Endodermal cell (in vitro differentiated cells): Measurements from ENCODE around the gene PHTF1. TPM values are rescaled to one million over a fixed set of nuclear protein-coding genes. Genes with fewer than 3 reads are reported as not detected.

Experiments
- DNase-seq: peaks from one replicate; pipeline ENCODE4 v3.0.0-alpha.2; 2017
- H3K27ac ChIP-seq: 2 replicates; pipeline ENCODE4 v1.5.1; 2013; ENCODE audit warnings: mild to moderate bottlenecking, low read depth, low read length, moderate library complexity
- H3K27me3 ChIP-seq: 2 replicates; pipeline ENCODE4 v1.6.1; 2013; ENCODE audit warnings: mild to moderate bottlenecking, low read length, moderate library complexity; ENCODE audit not compliant: insufficient read depth, control insufficient read depth, poor library complexity, severe bottlenecking
- H3K36me3 ChIP-seq: 2 replicates; pipeline ENCODE4 v1.7.0; 2013; ENCODE audit warnings: mild to moderate bottlenecking, low read length, moderate library complexity; ENCODE audit not compliant: control insufficient read depth, insufficient read depth
- H3K4me1 ChIP-seq: one replicate; pipeline ENCODE4 v1.7.0; 2013; ENCODE audit warnings: low read length; ENCODE audit not compliant: control insufficient read depth, insufficient read depth
- H3K4me3 ChIP-seq: 2 replicates; pipeline ENCODE4 v1.5.1; 2013; ENCODE audit warnings: mild to moderate bottlenecking, low read length, moderate library complexity
- H3K9ac ChIP-seq: 2 replicates; pipeline ENCODE4 v1.6.1; 2013; ENCODE audit warnings: mild to moderate bottlenecking, low read length, moderate library complexity; ENCODE audit not compliant: poor library complexity, severe bottlenecking; ENCODE audit errors: extremely low read depth
- H3K9me3 ChIP-seq: 2 replicates; pipeline ENCODE4 v1.6.1; 2013; ENCODE audit warnings: mild to moderate bottlenecking, low read length, moderate library complexity; ENCODE audit not compliant: control insufficient read depth
- H3K27ac Mint-ChIP-seq: 2 replicates; pipeline ENCODE4 v1.8.0; 2020; ENCODE audit warnings: mixed read lengths
- H3K27me3 Mint-ChIP-seq: 2 replicates; pipeline ENCODE4 v1.8.0; 2021; ENCODE audit warnings: mild to moderate bottlenecking, mixed read lengths; ENCODE audit not compliant: insufficient read depth
- H3K36me3 Mint-ChIP-seq: 2 replicates; pipeline ENCODE4 v1.8.0; 2020; ENCODE audit warnings: low read depth, mixed read lengths
- H3K4me1 Mint-ChIP-seq: 2 replicates; pipeline ENCODE4 v1.8.0; 2020; ENCODE audit warnings: mixed read lengths
- H3K4me3 Mint-ChIP-seq: 2 replicates; pipeline ENCODE4 v1.8.0; 2020; ENCODE audit warnings: mild to moderate bottlenecking, moderate library complexity, mixed read lengths
- H3K9me3 Mint-ChIP-seq: 2 replicates; pipeline ENCODE4 v1.8.0; 2020; ENCODE audit warnings: mild to moderate bottlenecking, mixed read lengths
- CTCF ChIP-seq: fragments of 200-600 bp; sonication (generic); conservative IDR thresholded peaks from 2 replicates; pipeline ENCODE4 v1.5.0; 2021; ENCODE audit warnings: antibody characterized with exemption, mild to moderate bottlenecking
- WGBS, 2 experiments: methylation state at CpG; one replicate each; pipeline versions ENCODE4 v1.1.5 to v1.1.7; 2013; ENCODE audit warnings: missing lambda C conversion rate in 2 of 2, mixed read lengths in 1 of 2; ENCODE audit not compliant: insufficient coverage in 1 of 2, insufficient read length in 1 of 2; 5-methylcytosine and 5-hydroxymethylcytosine counted together
- long read RNA-seq, 4 experiments: library from polyadenylated mRNA in 2 of 4; library from RNA in 1 of 4; library from capped mRNA in 1 of 4; stranded (forward) in 3 of 4; unstranded in 1 of 4; transcript quantifications; one replicate each; pipeline ENCODE4 v2.0.0, GENCODE V29; 2020 to 2021; ENCODE audit warnings: inconsistent platforms in 1 of 4
- polyA plus RNA-seq, 2 experiments: library from polyadenylated mRNA; stranded (reverse); fragments of 50-300 nt; gene quantifications; one replicate each; pipeline ENCODE4 v1.2.3, GENCODE V29; 2013
- total RNA-seq, 2 donors: library from RNA; stranded (reverse); fragmentation: NEBNext Ultra II Directional in 1 of 2; extraction: Animal tissue kit (Norgen Biotek cat#: 25700) in 1 of 2; gene quantifications; 2 replicates in 1 of 2; 3 replicates in 1 of 2; pipeline ENCODE4 v1.2.1, GENCODE V29; 2021

The PHTF1 gene
- 10 to 100 TPM; 43.8 to 56.5 TPM for total RNA-seq
- polyA plus RNA-seq (2013, experiment 1 of 2), result 41.2 TPM
- polyA plus RNA-seq (2013, experiment 2 of 2), result 39.2 TPM
- long read RNA-seq, experiment 1, partial matches to known transcripts, result 6 of 18 reads
- long read RNA-seq, experiment 1, other reads (novel, unspliced or antisense), result 10 of 18 reads
- long read RNA-seq, experiment 2, transcript PHTF1-204 (19 exons, 3,273 nt), result major isoform, 11 of 122 reads
- long read RNA-seq, experiment 2, partial matches to known transcripts, result 62 of 122 reads
- long read RNA-seq, experiment 2, other reads (novel, unspliced or antisense), result 45 of 122 reads
- long read RNA-seq, experiment 3, transcript PHTF1-204 (19 exons, 3,273 nt), result major isoform, 15 of 100 reads
- long read RNA-seq, experiment 3, partial matches to known transcripts, result 49 of 100 reads
- long read RNA-seq, experiment 3, other reads (novel, unspliced or antisense), result 34 of 100 reads
- long read RNA-seq, experiment 4, partial matches to known transcripts, result 10 of 13 reads
- long read RNA-seq, experiment 4, other reads (novel, unspliced or antisense), result 3 of 13 reads

DNA sequence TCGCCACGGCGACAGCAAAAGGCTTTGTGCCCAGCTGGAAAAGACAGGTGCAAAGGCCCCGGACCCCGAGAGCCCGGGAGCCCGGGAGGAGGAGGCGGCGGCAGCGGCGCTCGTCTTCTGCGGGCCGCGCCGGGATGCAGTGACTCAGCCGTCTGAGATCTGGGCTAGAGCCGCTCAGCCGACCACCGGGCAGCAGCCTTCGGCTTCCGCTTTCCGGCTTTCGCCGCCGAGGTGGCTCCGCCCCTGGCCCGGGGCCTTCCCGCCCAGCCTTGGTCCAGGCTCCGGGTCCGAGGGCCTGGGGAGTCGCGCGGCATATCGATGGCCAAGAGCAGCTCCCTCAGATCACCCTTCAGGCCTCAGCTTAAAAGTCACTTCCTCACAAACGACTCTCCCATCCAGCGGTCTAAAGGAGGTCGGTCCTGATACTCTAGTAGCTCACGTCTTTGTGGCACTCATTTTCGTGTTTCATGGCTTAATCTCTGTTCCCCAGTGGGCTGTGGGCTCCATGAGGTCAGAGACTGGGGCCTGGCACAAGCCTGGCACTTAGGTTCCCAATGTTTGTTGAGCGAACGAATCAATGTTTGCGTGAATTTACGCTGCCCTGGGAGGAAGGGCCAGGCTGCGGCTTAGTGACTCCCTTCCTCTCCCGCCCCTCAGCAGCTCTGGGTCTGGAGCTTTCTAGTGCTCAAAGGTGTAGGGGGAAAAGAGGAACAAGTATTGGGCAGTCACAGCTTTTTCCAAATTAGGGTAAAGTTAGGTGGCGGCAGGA lies at the start of gene PHTF1:
Gene PHTF1, minus strand, starts transcription at position 154 of the 769 bp plus-strand sequence. CDS start 783 bp downstream, outside the sequence.
- H3K9ac ChIP-seq, result peak within 1 kb of the TSS; percentile 92
- peak within 1 kb of the TSS; percentile 86 for H3K4me3 ChIP-seq
- Mint-ChIP-seq H3K4me3 (peak within 1 kb of the TSS; percentile 85), H3K4me1 (peaks cover 20% of the 10 kb centered on the region), H3K9me3 (no peaks in the 10 kb centered on the region), H3K27ac (peak within 1 kb of the TSS; percentile 99), H3K36me3 (peaks cover 26% of the 10 kb centered on the region), H3K27me3 (no peaks in the 10 kb centered on the region)
- H3K27me3 ChIP-seq, result no peaks in the 10 kb centered on the region
- DNase-seq, result peak; percentile 93
- no peak for TF ChIP-seq CTCF
- peaks cover 4% of the 10 kb centered on the region for H3K4me1 ChIP-seq
- no peaks in the 10 kb centered on the region for H3K9me3 ChIP-seq
- peak within 1 kb of the TSS; percentile 99 for H3K27ac ChIP-seq
- peaks cover 27% of the 10 kb centered on the region for H3K36me3 ChIP-seq
- WGBS, 2 experiments, result 0 to 1% methylated on average over 20 to 47 of the region's 47 CpGs

DNA sequence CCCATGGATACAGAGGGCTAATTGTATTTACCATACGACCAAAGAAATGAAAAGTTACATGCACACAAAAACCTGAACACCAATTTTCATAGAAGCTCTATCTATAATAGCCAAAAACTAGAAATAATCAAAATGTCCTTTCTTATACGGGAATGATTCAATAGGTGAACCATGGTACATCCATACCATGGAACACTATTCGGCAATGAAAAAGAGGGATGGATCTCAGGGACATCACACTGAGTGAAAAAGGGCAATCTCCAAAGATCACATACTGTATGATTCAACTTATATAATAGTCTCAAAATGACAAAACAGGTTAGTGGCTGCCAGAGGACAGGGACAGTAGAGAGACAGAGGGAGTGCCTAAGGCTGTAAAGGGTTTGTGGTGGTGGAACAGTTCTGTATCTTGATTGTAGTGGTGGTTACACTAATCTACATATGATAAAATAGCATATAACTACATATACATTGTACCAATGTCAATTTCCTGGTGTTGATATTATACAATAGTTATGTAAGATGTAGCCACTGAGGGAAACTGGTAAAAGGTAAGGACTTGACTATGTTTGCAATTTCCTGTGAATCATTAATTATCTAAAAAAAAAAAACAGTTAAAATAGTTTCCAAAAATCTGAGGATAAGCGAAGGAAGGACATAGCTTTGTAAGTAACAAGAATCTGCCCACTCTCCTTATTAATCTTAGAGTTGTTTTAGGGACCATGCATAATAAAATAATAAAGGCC lies 49.3 kb upstream of the PHTF1 start:
- peaks cover 3% of the 10 kb centered on the region for H3K4me1 ChIP-seq
- TF ChIP-seq CTCF, result no peak
- H3K27ac ChIP-seq, result no peak overlapping the region
- no peaks in the 10 kb centered on the region for H3K9me3 Mint-ChIP-seq
- H3K4me3 Mint-ChIP-seq, result no peak overlapping the region
- peaks cover 21% of the 10 kb centered on the region for H3K4me1 Mint-ChIP-seq
- H3K27me3 ChIP-seq, result no peaks in the 10 kb centered on the region
- H3K27ac Mint-ChIP-seq, result no peak overlapping the region
- DNase-seq, result no peak
- peaks cover 16% of the 10 kb centered on the region for H3K36me3 Mint-ChIP-seq
- H3K36me3 ChIP-seq, result peaks cover 3% of the 10 kb centered on the region
- no peaks in the 10 kb centered on the region for H3K9me3 ChIP-seq
- H3K4me3 ChIP-seq, result peak overlapping the region; percentile 32
- WGBS, 2 experiments, result 92 to 100% methylated on average over 3 to 4 of the region's 4 CpGs
- H3K27me3 Mint-ChIP-seq, result no peaks in the 10 kb centered on the region
- H3K9ac ChIP-seq, result no peak overlapping the region

- Mint-ChIP-seq H3K27ac (no peak overlapping the region), H3K4me1 (peaks cover 16% of the 10 kb centered on the region), H3K4me3 (no peak overlapping the region), H3K9me3 (no peaks in the 10 kb centered on the region), H3K36me3 (peaks cover 16% of the 10 kb centered on the region), H3K27me3 (no peaks in the 10 kb centered on the region)
- peaks cover 3% of the 10 kb centered on the region for H3K4me1 ChIP-seq
- TF ChIP-seq CTCF, result no peak
- DNase-seq, result no peak
- no peak overlapping the region for H3K4me3 ChIP-seq
- 91 to 95% methylated on average over 4 of the region's 4 CpGs for WGBS, 2 experiments
- no peak overlapping the region for H3K9ac ChIP-seq
- H3K27ac ChIP-seq, result no peak overlapping the region
- H3K9me3 ChIP-seq, result no peaks in the 10 kb centered on the region
- peaks cover 3% of the 10 kb centered on the region for H3K36me3 ChIP-seq
- H3K27me3 ChIP-seq, result no peaks in the 10 kb centered on the region
Measured at GRCh38 chr1:113805639-113806038, 46.4 kb upstream of the PHTF1 start.
